ENCODE results near the gene MLANA.

MLANA gene

GRCh38 chr9:5892456-5893133, 1.9 kb downstream of the MLANA start:
- no peaks in the 10 kb centered on the region for H3K36me3 ChIP-seq (ENCODE audit: control insufficient read depth, insufficient read depth, low read length)
- DNase-seq (ENCODE audit: extremely low read depth, insufficient read length), result no peak
- TF ChIP-seq CTCF (IDR thresholded peaks at IDR 0.05; ENCODE audit: insufficient read depth, low read length, poor library complexity, severe bottlenecking), result no peak

GRCh38 chr9:5893134-5893505, 2.4 kb downstream of the MLANA start:
- DNase-seq (ENCODE audit: extremely low read depth, insufficient read length), result no peak
- no peak overlapping the region for H3K4me3 ChIP-seq (replicated peaks; ENCODE audit: low read depth, low read length)

More at GRCh38 chr9:5892456-5893133, 1.9 kb downstream of the MLANA start:
- Histone ChIP-seq H3K27me3 (replicated peaks; ENCODE audit: control insufficient read depth, insufficient read depth, low read length) (no peaks in the 10 kb centered on the region), H3K4me3 (replicated peaks; ENCODE audit: low read depth, low read length) (no peak overlapping the region)

GRCh38 chr9:5893591-5894236, 3.0 kb downstream of the MLANA start:
- H3K27me3 ChIP-seq (replicated peaks; ENCODE audit: control insufficient read depth, insufficient read depth, low read length), result no peaks in the 10 kb centered on the region
- no peak for DNase-seq (ENCODE audit: extremely low read depth, insufficient read length)
- H3K4me3 ChIP-seq (replicated peaks; ENCODE audit: low read depth, low read length), result no peak overlapping the region
- no peak for TF ChIP-seq CTCF (IDR thresholded peaks at IDR 0.05; ENCODE audit: insufficient read depth, low read length, poor library complexity, severe bottlenecking)
- H3K36me3 ChIP-seq (ENCODE audit: control insufficient read depth, insufficient read depth, low read length), result no peaks in the 10 kb centered on the region

More at GRCh38 chr9:5893134-5893505, 2.4 kb downstream of the MLANA start:
- H3K27me3 ChIP-seq (replicated peaks; ENCODE audit: control insufficient read depth, insufficient read depth, low read length), result no peaks in the 10 kb centered on the region
- no peak for TF ChIP-seq CTCF (IDR thresholded peaks at IDR 0.05; ENCODE audit: insufficient read depth, low read length, poor library complexity, severe bottlenecking)
- H3K36me3 ChIP-seq (ENCODE audit: control insufficient read depth, insufficient read depth, low read length), result no peaks in the 10 kb centered on the region

GRCh38 chr9:5894237-5894959, 3.7 kb downstream of the MLANA start:
- H3K4me3 ChIP-seq (replicated peaks; ENCODE audit: low read depth, low read length), result no peak overlapping the region
- no peak for DNase-seq (ENCODE audit: extremely low read depth, insufficient read length)
- no peaks in the 10 kb centered on the region for H3K36me3 ChIP-seq (ENCODE audit: control insufficient read depth, insufficient read depth, low read length)
- TF ChIP-seq CTCF (IDR thresholded peaks at IDR 0.05; ENCODE audit: insufficient read depth, low read length, poor library complexity, severe bottlenecking), result no peak
- no peaks in the 10 kb centered on the region for H3K27me3 ChIP-seq (replicated peaks; ENCODE audit: control insufficient read depth, insufficient read depth, low read length)

- no peak overlapping the region for H3K4me3 ChIP-seq (replicated peaks; ENCODE audit: low read depth, low read length)
- no peak for DNase-seq (ENCODE audit: extremely low read depth, insufficient read length)
Measured at GRCh38 chr9:5895782-5896181, 5.1 kb downstream of the MLANA start.

More at GRCh38 chr9:5895782-5896181, 5.1 kb downstream of the MLANA start:
- no peaks in the 10 kb centered on the region for H3K27me3 ChIP-seq (replicated peaks; ENCODE audit: control insufficient read depth, insufficient read depth, low read length)
- TF ChIP-seq CTCF (IDR thresholded peaks at IDR 0.05; ENCODE audit: insufficient read depth, low read length, poor library complexity, severe bottlenecking), result no peak
- H3K36me3 ChIP-seq (ENCODE audit: control insufficient read depth, insufficient read depth, low read length), result no peaks in the 10 kb centered on the region

Data from GM06990 (cell line).